Subcutaneous adipose tissue (tissue), 4 donors: Measurements from ENCODE around the gene MRGPRE. TPM values are rescaled to one million over a fixed set of nuclear protein-coding genes. Genes with fewer than 3 reads are reported as not detected.

ENCODE experiments used
- total RNA-seq, 4 donors: library from RNA; depleted of rRNA; stranded (reverse); fragments of >200 nt; gene quantifications; one replicate each; pipeline ENCODE4 v1.1.0, GENCODE V29; 2016
- TF ChIP-seq, protein P1 (sequence below): fragments of 450-650 bp; IDR thresholded peaks from one replicate; pipeline ENCODE4 v1.5.1; 2016; ENCODE audit warnings: low read depth, mild to moderate bottlenecking, control low read depth, antibody characterized with exemption, moderate library complexity

Gene MRGPRE
- total RNA-seq, 4 donors from 2014 or later: not detected

DNA sequence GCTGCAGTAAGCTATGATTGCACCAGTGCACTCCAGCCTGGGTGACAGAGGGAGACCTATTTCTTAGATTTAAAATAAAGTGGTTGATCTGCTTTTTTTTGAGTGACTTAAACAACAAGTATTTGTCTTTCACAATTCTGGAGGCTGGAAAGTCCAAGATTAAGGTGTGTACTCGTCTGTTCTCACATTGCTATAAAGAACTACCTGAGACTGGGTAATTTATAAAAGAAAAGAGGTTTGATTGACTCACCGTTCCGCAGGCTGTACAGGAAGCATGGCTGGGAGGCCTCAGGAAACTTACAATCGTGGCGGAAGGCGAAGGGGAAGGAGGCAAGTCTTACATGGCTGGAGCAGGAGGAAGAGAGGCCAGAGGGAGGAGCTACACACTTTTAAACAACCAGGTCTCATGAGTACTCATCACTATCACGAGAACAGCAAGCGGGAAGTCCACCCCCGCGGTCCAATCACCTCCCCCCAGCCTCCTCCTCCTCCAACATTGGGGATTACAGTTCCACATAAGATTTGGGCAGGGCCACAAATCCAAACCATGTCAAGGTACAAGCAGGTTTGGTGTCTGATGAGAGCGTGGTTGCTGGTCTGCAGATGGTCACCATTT, 47.4 kb downstream of the MRGPRE start:
- TF ChIP-seq, protein P1, sequence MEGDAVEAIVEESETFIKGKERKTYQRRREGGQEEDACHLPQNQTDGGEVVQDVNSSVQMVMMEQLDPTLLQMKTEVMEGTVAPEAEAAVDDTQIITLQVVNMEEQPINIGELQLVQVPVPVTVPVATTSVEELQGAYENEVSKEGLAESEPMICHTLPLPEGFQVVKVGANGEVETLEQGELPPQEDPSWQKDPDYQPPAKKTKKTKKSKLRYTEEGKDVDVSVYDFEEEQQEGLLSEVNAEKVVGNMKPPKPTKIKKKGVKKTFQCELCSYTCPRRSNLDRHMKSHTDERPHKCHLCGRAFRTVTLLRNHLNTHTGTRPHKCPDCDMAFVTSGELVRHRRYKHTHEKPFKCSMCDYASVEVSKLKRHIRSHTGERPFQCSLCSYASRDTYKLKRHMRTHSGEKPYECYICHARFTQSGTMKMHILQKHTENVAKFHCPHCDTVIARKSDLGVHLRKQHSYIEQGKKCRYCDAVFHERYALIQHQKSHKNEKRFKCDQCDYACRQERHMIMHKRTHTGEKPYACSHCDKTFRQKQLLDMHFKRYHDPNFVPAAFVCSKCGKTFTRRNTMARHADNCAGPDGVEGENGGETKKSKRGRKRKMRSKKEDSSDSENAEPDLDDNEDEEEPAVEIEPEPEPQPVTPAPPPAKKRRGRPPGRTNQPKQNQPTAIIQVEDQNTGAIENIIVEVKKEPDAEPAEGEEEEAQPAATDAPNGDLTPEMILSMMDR: no peak

DNA sequence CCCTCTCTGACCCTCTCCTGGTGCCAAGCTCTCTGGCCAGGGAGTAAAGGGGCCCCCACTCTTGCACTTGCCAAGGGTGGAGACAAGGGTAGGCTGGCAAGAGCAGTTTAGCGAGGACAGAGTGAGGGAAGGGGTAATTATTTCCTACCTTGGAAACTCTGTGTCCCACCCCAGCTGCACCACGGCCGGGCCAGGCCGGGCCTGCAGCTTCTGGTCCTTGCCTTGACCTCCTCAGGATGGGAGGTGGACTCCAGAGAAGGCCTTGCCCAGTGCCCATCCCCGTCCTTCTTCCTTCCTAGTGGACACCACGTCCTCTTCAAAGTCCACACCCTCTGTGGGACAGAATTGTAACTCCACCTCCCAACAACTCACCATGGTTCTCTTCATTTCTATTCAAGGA, 48.7 kb downstream of the MRGPRE start:
- TF ChIP-seq, protein P1: no peak

DNA sequence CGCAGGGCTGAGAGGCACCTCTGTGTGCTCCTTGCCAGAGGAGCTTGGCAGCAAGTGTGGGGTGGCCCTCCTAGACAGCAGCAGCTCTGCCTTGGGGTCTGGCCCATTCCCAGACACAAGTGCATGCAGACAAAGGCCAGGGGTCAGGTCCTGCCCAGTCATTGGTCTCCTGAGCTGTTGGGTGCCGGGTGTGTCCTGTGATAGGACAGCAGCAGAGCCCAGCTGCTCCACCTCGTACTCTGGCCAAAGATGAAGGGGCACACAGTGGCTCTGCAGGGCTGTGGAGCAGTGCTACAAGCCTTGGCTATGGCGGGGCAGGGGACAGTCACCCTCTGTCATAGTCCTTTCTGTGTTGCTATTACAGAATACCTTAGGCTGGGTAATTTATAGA, 49.8 kb downstream of the MRGPRE start:
- TF ChIP-seq, protein P1: no peak

DNA sequence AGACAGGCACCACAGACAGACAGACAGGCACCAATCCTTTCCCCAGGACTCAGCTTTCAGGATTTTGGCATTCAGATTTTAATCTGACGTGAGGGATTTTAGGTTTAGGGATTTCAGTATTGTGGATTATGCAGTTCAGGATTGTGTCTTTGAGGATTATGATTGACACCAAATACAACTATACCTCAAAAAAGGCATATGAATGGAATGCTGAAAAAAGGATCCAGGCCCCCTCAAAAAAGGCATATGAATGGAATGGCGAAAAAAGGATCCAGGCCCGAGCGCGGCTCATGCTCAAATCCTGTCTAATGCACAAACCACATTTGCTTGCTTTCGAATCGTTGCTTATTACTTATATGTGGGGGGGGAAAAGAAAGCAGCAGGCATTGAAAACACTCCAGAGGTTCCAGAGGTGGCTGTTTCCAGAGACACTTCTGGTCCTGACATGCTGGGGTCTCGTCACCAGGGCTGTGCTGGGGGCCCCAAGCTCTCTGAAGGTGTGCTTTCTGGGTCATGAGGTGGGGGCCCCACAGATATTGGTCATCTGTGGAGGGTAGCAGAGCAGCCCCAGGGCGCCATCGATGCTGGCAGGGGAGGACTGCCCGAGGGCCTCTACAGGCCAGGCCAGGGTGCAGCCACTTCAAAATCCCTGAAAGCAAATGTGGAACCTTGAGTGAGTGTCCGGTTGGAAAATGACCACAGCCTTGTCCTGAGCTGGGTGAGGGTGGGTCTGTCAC, 50.3 kb downstream of the MRGPRE start:
- TF ChIP-seq, protein P1: no peak

DNA sequence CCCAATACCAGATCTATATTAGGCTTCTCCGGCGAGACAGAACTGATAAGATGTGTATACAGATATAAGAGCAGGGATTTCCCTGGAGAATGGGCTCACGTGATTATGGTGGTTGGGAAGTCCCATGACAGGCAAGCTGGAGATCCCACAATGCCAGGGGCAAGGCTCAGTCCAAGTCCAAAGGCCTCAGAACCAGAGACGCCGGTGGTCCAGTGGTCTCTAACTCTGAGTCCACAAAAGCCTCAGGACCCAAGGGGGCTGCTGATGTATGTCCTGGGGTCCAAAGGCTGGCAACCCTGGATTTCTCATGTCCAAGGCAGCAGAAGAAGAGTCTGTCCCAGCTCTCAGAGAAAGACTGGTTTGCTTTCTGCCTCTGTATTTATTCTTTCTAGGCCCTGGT, 51.3 kb downstream of the MRGPRE start:
- TF ChIP-seq, protein P1: no peak

DNA sequence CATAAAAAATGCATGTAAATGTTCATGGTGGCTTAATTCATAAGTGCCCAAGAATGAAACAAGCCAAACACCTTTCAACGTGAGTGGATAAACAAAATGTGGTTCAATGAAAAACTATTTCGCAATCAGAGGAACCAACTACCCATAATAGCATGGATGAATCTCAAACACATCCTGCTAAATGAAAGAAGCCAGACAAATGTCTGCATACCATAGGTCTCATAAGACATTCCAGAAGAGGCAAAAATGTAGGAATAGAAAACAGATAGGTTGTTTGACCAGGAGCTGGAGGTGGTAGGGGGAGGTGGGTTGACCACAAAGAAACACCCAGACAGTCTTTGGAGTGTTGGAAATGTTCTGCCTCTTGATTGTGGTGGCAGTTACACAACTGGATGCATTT, 53.9 kb downstream of the MRGPRE start:
- TF ChIP-seq, protein P1: no peak

DNA sequence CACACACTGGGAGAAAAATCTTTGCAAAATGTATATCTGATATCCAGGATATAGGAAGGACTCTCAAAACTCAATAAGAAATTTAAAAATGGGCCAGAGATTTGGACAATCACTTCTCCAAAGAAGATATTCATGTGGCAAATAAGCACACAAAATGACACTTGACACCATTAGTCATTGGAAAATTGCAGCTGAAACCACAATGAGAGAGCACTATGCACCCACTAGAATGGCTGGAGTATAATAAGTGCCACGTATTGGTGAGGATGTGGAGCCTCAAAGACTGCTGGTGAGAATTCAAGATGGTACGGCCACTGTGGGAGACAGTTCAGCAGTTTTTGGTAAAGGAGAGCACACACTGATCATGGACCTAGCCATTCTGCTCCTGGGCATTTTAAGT, 54.3 kb downstream of the MRGPRE start:
- TF ChIP-seq, protein P1: no peak

Other genes with a start within 250 kb of the MRGPRE start
- 100 to 1,000 TPM in 1 of 4 donors, 10 to 100 TPM in 3; 92.3 to 108 (median 94.9) TPM for gene NAP1L4, start 240.1 kb downstream of the MRGPRE start, total RNA-seq
- 10 to 100 TPM; 30.4 to 59.5 (median 36.1) TPM for gene CARS1, start 175.0 kb downstream of the MRGPRE start, total RNA-seq
- gene OSBPL5, start 67.1 kb downstream of the MRGPRE start, total RNA-seq: 10 to 100 TPM; 12.9 to 64.2 (median 22.3) TPM
- not detected for gene MRGPRG, start 13.6 kb downstream of the MRGPRE start, total RNA-seq
- 10 to 100 TPM; 16.7 to 27.9 (median 18.3) TPM for gene ZNF195, start 146.7 kb upstream of the MRGPRE start, total RNA-seq